Breast epithelium (tissue), 3 donors: ENCODE measurements around the gene ULK4.

Experiments
- POLR2A ChIP-seq: fragments of 450-650 bp; IDR thresholded peaks from one replicate; pipeline ENCODE4 v1.6.1; 2016; ENCODE audit warnings: antibody characterized with exemption, mild to moderate bottlenecking, moderate library complexity
- POLR2AphosphoS5 ChIP-seq, 3 donors: sonication (generic); formaldehyde crosslinking; IDR thresholded peaks; one replicate each; pipeline ENCODE4 v1.6.1; 2017; ENCODE audit warnings: antibody characterized with exemption in 3 of 3
- TF ChIP-seq, protein P1 (sequence below), 3 donors: fragments of 450-650 bp; IDR thresholded peaks; one replicate each; pipeline ENCODE4 v1.5.1; 2016 to 2017; ENCODE audit warnings: antibody characterized with exemption in 3 of 3, mild to moderate bottlenecking in 3 of 3, moderate library complexity in 3 of 3

DNA sequence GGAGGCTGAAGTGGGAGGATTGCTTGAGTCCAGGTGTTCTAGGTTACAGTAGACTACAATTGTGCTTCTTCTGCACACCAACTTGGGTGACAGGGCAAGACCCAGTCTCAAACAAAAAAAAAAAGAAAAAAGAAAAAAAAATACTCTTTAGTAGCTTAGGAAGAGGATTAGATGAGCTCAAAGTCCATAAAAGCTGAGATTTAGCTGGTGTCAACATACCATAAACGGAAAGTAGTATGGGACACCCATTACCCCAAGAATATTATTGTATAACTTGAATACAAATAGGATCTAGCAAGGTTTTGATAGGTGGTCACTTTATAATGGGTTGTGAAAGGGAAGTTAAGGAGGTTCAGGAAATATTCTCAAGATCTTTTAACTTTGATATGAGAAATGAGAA lies 38.0 kb upstream of the ULK4 start:
- TF ChIP-seq POLR2A, result no peak
- TF ChIP-seq, protein P1, sequence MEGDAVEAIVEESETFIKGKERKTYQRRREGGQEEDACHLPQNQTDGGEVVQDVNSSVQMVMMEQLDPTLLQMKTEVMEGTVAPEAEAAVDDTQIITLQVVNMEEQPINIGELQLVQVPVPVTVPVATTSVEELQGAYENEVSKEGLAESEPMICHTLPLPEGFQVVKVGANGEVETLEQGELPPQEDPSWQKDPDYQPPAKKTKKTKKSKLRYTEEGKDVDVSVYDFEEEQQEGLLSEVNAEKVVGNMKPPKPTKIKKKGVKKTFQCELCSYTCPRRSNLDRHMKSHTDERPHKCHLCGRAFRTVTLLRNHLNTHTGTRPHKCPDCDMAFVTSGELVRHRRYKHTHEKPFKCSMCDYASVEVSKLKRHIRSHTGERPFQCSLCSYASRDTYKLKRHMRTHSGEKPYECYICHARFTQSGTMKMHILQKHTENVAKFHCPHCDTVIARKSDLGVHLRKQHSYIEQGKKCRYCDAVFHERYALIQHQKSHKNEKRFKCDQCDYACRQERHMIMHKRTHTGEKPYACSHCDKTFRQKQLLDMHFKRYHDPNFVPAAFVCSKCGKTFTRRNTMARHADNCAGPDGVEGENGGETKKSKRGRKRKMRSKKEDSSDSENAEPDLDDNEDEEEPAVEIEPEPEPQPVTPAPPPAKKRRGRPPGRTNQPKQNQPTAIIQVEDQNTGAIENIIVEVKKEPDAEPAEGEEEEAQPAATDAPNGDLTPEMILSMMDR (IDR thresholded peaks at IDR 0.05), result no peak
- TF ChIP-seq POLR2AphosphoS5 (IDR thresholded peaks at IDR 0.05), result no peak
